Ishikawa (cell line): ENCODE data around the gene NPY.

Experiments used
- CEBPB ChIP-seq: IDR thresholded peaks from 2 replicates; pipeline ENCODE4 v1.6.1; 2012
- CREB1 ChIP-seq: IDR thresholded peaks from 2 replicates; pipeline ENCODE4 v1.6.1; 2012; ENCODE audit warnings: low read depth
- EGR1 ChIP-seq: IDR thresholded peaks from 2 replicates; pipeline ENCODE4 v1.6.1; 2012
- EP300 ChIP-seq: IDR thresholded peaks from 2 replicates; pipeline ENCODE4 v1.6.1; 2012; ENCODE audit warnings: borderline replicate concordance
- FOXM1 ChIP-seq: IDR thresholded peaks from 2 replicates; pipeline ENCODE4 v1.6.1; 2012; ENCODE audit warnings: low read depth, borderline replicate concordance
- MAX ChIP-seq: IDR thresholded peaks from 2 replicates; pipeline ENCODE4 v1.6.1; 2012
- NFIC ChIP-seq: IDR thresholded peaks from 2 replicates; pipeline ENCODE4 v1.6.1; 2012
- RAD21 ChIP-seq: IDR thresholded peaks from 2 replicates; pipeline ENCODE4 v1.6.1; 2012; ENCODE audit warnings: low read depth
- REST ChIP-seq: IDR thresholded peaks from 2 replicates; pipeline ENCODE4 v1.6.1; 2012; ENCODE audit warnings: low read depth, mild to moderate bottlenecking
- TAF1 ChIP-seq: IDR thresholded peaks from 2 replicates; pipeline ENCODE4 v1.6.1; 2012; ENCODE audit warnings: low read depth, mild to moderate bottlenecking
- TCF12 ChIP-seq: IDR thresholded peaks from 2 replicates; pipeline ENCODE4 v1.6.1; 2012; ENCODE audit warnings: low read depth
- TEAD4 ChIP-seq: IDR thresholded peaks from 2 replicates; pipeline ENCODE4 v1.6.1; 2012
- USF1 ChIP-seq: IDR thresholded peaks from 2 replicates; pipeline ENCODE4 v1.6.1; 2012
- YY1 ChIP-seq: IDR thresholded peaks from 2 replicates; pipeline ENCODE4 v1.6.1; 2012; ENCODE audit warnings: low read depth
- ZBTB7A ChIP-seq: IDR thresholded peaks from 2 replicates; pipeline ENCODE4 v1.6.1; 2012; ENCODE audit warnings: low read depth

NPY gene

GRCh38 chr7:24325708-24326107 lies 41.7 kb downstream of the NPY start:
- TF ChIP-seq EGR1 (no peak), EP300 (no peak), RAD21 (no peak), FOXM1 (no peak), REST (no peak), TAF1 (no peak), CEBPB (no peak), TEAD4 (no peak), NFIC (no peak), MAX (no peak)

- TF ChIP-seq CREB1 (no peak), CEBPB (peak; percentile 57; the same call in 1 of the 2 replicates)
Measured at GRCh38 chr7:24328050-24328449, 44.1 kb downstream of the NPY start.

GRCh38 chr7:24328894-24329293 lies 44.9 kb downstream of the NPY start:
- TF ChIP-seq REST = no peak
- no peak for TF ChIP-seq EP300
- TF ChIP-seq EGR1 = no peak
- no peak for TF ChIP-seq CREB1
- no peak for TF ChIP-seq TEAD4
- no peak for TF ChIP-seq ZBTB7A
- no peak for TF ChIP-seq FOXM1
- TF ChIP-seq NFIC = no peak
- no peak for TF ChIP-seq TCF12
- TF ChIP-seq MAX = no peak
- TF ChIP-seq YY1 = no peak
- no peak for TF ChIP-seq RAD21
- no peak for TF ChIP-seq CEBPB
- TF ChIP-seq USF1 = no peak
- no peak for TF ChIP-seq TAF1

- no peak for TF ChIP-seq CREB1
- no peak for TF ChIP-seq NFIC
- TF ChIP-seq MAX = no peak
- TF ChIP-seq CEBPB = no peak
- no peak for TF ChIP-seq USF1
- TF ChIP-seq TAF1 = no peak
- TF ChIP-seq FOXM1 = no peak
Measured at GRCh38 chr7:24334012-24334411, 50.0 kb downstream of the NPY start.

GRCh38 chr7:24334627-24335026 lies 50.6 kb downstream of the NPY start:
- TF ChIP-seq TEAD4 = no peak

GRCh38 chr7:24336461-24336860 lies 52.5 kb downstream of the NPY start:
- TF ChIP-seq TAF1 (no peak), NFIC (no peak), EP300 (no peak), YY1 (no peak), RAD21 (no peak), USF1 (no peak), ZBTB7A (no peak), MAX (no peak), TCF12 (no peak), TEAD4 (no peak), CREB1 (no peak), FOXM1 (no peak)
